Measurements from ENCODE around the gene GOLT1B.
A peak's percentile ranks its signal among the peaks of the same experiment; 100 is the strongest.

GOLT1B gene

DNA sequence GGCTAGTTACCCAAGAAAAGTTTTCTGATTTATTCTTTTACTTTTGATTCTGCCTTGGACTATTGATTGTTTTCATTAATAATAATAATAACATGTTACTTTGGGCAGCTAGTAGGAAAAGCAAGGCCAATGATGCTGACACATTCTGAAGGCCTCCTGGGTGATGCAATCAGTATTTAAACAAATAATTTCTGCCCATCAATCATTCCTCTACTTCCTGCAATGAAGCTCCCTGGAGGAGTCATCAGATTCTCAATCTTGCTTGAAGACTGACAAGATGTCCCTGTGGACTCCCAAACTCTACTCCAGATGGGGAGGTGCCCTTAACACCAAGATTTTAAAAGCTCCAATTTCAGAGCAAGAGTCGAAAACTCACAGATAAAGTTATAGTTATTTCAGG is 24.5 kb downstream of the GOLT1B start, which contains the start of gene SPX:
TSS of gene SPX (plus strand) at position 244 of the 400 bp plus-strand sequence. CDS start 177 bp downstream, outside the sequence.
- no peak for DNase-seq

DNA sequence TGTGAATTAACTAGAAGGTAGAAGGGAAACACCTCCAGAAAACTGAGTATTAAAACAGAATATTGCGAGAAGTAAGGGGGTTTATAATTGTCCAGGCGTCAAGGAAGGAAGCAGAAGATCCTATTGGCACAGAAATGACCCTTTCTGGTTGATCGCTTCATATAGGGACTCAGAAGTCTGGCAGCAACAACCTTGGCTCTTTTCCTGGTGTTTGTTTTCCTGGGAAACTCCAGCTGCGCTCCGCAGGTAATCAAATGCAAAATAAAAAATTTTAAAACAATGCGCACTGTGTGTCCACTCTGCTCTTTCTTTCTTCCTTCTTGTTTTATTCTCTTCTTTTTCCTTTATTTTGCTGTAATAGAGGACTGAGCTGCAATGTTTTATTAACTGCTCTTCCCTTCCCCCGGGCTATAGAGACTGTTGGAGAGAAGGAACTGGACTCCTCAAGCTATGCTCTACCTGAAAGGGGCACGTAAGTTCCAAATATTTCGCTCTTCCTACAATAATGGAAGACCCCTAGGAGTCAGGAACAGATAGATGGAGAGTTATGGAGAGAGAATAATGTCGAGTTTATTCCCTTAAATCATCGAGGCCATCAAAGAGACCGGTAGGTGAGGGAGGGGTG is 25.2 kb downstream of the GOLT1B start:
- DNase-seq, result no peak

DNA sequence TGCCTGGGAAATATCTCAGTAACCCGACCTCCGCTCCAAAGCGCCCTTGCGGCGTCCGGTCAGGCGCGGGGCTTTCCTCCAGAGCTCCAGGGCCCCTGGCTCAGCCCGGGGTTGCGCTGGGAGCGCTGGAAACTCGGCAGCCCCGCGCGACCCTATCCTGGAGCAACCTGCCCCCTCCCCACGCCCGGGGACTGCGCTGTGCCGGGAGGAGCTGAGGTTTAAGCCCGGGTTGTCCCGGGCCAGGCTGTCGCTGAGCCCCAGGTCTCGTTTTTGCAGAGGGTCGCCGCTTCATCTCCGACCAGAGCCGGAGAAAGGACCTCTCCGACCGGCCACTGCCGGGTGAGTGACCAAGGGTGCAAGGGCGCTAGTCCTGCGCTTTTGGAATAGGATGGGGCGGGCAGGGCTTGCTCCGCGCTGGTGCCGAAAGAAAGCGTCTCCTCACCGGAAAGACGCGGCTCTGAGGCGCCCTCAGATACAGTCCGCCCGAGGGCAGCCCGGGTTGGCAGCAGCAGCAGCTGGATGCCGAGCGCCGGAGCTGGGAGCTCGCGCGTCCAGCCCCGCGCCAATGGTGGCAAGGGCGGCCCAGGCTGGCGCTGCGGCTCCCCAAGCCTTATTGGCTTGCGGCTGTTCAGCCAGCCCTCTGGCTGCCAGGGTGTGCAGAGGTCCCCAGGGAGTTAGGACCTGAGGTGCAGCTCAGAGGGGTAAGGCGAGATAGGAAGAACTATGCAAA is 26.0 kb downstream of the GOLT1B start:
- peak; percentile 87 for DNase-seq

DNA sequence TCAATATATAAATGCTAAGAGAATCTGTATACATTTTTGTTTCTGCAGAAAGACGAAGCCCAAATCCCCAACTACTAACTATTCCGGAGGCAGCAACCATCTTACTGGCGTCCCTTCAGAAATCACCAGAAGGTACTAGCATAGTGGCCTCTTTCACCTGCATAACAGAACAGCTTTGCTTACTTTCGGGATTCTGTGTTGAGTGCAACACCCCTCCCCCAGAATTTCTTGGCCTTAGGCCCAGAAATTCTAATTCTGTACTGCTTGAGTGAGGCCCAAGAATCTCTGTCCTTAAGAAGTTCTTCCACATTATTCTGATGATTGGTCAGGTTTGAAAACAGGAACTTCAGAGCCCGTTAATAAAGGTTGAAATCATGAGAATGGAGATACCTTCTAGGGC is 27.4 kb downstream of the GOLT1B start:
- DNase-seq, result no peak

DNA sequence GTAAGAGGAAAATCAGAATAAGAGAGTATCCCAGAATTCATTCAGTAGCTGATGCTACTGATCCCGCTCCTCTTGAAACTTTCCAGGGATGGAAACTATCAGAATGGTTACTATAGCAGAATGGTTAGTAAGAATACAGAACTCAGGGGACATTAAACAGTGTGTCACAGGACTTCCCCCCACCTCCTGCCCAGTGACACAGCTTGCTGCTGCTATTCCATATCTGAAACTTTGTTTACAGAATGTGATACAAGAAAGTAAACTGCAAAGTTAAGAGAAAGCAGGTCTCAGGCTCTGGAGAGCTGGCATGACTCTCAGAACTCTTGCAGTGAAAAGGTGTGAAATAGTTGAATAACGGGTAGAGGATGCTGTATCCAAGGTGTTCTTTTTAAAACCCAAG is 27.9 kb downstream of the GOLT1B start:
- DNase-seq, result no peak

DNA sequence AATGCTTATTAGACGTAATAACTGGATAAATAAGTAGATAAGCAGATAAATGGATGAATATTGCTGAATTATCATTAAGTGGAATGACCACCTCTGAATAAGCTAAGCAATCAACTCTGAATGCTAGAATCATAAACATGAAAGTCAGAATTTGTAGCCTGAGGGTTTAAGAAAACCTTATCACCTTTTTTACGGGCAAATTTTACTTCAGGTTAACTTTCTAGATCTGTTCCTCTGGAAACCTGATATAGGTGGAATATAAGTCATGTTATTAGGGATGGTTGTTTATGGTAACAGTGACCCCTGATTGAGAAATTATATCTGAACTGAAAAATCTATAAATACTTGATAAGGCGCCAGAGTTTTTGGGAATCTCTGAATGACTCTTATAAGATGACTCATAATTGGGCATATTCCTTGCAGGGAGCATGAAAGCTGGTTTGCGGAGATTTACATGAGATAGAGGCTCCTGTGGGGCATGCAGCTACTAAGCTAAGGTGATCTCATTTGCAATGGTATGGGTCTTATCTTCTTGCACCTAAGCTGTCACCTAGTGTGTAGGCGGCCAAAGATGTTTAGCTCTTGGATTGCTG is 36.6 kb downstream of the GOLT1B start:
- no peak for DNase-seq

DNA sequence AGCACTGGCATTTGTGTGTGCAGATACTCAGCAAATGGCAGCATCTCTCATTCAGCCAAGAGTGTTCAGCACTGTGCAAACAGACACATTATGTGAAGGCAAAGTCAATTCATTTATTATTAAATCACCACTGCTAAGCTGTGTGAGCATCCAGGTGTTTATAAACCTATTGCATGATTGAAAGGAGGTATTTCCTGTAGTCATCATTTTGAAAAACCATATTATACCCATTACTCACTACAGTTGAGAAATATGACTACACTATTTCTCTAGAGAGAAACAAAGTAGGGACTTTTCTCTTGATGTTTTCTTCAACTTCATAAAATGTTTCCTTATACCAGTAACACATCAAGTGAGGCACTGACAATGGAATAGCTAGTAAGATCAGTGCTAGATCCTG is 38.2 kb downstream of the GOLT1B start:
- DNase-seq, result no peak

DNA sequence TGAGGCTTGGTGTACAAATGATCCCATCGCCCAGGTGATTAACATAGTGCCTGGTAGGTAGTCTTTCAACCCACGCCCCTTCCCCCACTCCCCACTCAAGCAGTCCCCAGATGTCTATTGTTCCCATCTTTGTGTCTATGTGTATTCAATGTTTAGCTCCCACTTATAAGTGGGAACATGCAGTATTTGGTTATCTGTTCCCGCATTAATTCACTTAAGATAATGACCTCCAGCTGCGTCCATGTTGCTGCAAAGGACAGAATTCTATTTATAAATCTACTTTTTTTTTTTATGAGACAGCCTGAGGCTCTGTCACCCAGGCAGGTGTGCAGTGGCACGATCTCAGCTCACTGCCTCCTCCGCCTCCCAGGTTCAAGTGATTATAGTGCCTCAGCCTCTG is 40.2 kb downstream of the GOLT1B start:
- no peak for DNase-seq

DNA sequence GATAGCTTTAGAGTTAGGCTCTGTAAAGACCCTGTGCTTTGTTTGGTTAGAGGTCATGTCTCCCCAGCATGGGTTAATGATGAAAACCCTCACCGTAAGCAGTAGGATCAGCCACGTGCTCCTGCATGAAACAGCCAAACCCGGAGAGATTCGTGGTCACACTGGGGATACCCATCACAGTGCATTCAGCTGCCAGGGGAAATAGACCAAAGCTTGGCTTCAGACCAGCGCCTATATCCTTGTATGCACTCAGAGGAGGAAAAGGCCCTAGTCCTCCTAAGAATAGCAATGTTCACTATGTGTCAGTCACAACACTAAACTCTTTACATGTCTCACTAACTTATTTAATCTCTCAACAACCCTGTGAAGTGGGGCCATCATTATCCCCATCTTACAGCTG is 40.8 kb downstream of the GOLT1B start:
- peak; percentile 67 for DNase-seq

DNA sequence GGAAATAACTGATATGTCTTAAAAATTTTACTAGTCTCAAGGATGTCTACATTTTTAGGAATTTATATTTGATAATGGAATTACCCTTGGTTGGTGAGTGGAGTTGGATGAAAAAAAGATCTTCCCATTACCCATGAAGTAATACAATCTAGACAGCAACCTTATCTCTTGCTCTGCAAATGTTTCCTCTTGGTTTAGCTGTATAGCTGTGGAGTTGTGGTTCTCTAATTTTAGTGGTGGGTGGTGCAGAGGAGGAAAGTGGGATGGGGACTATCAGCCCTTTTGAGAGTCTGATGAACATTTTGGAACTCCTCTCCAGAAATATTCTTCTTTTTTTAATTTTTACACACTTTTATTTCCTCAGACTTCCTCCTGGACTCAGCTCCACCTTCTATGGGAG is 41.6 kb downstream of the GOLT1B start:
- peak; percentile 82 for DNase-seq

DNA sequence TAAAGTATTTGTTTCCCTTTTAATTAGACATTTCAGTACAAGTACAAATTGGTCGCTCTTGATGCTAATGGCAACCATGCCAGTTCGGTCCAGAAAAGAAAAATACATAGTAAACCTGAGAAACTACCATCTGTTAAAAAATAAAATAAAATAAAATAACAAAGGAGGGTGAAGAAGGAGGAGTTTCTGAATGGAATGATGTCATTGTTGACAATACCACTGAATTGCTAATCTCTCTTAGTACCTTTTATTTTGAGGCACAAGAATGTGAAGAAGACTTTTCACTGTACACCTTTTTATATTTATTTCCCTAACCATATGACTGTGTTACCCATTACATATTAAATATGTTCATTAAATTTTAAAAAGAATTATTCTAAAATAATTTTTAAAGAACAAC is 44.0 kb downstream of the GOLT1B start:
- no peak for DNase-seq

DNA sequence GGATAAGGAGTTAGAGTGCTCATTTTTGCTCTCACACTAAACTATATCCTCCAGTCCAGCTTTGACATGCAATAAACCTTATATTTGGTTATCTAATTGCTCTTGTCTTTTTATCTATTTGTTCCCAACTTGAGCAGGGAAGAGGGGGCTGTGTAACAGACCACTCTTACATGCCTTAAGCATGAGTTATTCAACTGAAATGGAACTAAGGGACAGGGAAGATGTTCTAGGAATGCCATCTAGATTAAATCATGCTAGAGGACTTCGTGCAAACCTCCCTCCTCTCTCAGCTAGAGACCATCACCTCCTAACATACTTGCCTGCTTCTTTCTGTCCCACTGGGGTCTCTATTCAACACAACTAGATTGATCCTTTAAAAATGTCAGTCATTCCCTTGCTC is 45.1 kb downstream of the GOLT1B start:
- DNase-seq, result no peak

DNA sequence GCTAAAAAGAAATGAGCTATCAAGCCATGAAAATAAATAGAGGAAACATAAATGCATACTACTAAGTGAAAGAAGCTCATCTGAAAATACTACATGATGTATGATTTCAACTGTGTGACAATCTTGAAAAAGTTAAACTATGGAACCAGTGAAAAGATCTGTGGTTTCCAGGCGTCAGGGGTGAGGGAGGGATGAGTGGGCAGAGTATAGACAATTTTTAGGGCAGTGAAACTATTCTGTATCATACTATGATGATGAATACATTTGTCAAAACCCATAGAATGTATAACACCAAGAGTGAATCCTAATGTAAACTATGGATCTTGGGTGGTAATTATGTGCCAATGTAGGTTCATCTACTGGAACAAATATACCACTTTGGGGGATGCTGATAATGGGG is 45.8 kb downstream of the GOLT1B start:
- no peak for DNase-seq

DNA sequence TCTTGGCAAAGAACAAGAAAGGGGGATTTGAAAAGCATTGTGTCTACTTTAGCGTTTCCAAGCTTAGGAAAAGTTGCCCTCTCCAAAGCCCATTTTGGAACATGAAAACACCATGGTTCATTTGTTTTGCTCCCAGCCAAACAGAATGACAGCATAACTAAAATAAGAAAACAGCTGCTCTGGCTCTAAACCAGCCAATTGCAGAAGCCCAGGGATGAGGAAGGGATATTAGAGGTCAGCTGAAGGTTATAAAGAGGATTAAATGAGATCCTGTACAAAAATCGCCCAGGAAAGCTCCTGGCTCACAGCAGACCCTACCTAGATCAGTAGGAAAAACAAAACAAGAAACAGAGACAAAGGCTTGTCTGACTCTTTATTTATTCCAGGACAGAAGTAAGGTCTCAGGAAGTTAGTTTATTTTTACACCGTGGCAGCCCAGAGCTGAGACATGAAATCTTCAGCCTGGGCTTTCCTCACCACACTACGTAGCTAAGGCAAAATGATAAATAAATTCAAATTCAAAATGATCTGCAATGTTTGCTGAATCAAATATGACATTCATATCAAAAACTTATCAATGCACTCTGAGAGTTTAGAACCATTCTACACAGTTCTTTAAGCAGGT is 50.4 kb downstream of the GOLT1B start:
- no peak for DNase-seq

DNA sequence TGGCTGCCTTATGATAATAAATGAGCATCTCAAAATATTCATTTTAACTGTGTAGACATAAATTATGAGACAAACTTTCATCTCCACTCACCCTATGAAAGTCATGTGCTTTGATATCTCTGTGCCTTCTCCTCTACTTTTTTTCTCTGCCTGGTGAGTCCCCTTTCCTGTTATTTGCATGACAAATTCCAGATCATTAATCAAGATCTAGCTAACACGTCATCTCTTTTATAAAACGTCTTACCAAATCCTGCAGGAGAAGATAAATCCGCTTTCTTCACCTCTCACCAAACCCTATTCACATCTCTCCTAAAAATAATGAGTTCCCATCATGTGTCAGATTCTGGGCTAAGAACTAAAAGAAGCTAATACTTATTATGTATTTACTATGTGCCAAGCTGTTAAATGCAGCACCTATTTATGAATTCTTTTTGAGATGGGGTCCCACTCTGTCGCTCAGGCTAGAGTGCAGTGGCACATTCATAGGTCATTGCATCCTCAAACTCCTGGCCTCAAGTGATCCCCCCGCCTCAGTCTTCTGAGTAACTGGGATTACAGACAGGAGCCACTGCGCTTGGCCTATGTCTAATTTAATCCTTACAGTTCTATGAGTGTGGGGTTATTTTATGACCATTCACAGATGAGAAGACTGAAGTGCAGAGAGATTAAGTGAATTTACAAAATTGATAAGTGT is 51.2 kb downstream of the GOLT1B start:
- DNase-seq, result no peak

DNA sequence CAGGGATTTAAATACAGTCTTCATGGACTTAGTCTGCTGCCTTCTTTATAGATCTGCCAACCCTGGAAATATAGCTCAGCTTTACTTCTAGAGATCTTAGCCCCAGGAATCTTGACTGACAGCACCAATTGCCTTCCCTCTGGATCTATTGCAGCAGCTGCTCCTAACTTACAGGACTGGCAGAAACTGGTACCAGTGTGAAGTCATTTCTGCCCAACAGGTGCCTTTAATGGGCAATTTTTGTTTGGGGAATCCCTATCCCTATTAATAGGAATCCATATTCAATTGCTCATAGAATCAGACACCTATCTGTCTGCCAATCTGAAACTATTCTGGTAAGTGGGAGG is 51.7 kb downstream of the GOLT1B start:
- DNase-seq, result no peak

DNA sequence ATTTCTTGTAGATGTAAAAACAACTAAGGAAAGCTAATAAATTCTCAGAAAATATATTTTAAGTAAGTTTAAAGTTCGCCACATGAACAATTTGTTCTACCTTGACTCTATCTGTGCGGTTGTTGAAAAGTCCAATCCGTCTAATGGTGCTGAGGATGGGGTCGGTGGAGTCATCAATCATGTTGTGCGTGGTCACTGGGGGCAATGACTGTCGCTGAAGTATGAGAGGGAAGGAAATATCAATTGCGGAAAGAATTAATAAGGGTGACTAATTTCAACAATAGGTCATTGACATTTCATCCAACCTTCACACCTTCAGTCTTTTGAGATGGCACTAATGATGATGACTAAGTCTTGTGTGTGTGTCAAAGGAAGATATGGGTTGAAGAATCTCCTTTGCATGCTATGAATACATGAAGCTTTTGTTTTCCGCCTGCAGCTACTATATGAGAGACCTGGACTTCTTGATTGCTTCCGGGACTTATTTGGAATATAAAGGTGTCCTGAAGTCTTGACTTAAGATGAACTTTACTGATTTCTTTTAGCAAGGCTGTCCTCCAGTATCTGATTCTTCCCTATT is 56.6 kb downstream of the GOLT1B start:
- DNase-seq, result no peak

DNA sequence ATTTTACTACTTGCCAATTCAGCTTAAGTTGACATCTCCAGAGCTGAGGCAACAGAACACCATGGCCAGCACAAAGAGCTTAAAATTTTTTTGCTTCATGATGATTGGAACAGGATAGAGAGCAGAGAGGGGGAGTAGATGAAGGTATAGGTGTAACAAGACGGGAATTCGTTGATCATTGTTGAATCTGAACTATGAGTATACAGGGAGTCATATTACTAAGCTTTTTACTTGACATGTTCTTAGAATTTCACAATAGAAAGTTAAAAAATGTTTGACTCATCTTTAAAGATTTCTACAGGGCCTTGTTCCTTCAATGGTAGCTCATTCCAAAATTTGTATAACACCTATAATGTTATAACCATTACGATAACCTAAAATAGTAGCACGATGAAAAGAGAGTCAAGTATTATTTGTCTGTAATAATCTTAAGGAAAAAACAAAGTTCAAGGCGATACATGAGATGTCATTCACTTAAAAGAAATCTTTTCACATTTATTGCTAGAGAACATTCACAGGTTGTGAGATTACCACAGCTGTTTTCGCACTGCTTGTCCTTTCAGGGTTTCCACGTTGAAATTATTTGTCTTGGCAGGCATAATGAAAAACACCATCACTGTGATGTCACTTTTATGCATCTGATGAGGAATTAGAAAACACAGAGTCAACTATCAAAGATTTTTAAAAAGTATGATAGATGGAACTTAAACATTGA is 58.4 kb downstream of the GOLT1B start:
- DNase-seq, result no peak

DNA sequence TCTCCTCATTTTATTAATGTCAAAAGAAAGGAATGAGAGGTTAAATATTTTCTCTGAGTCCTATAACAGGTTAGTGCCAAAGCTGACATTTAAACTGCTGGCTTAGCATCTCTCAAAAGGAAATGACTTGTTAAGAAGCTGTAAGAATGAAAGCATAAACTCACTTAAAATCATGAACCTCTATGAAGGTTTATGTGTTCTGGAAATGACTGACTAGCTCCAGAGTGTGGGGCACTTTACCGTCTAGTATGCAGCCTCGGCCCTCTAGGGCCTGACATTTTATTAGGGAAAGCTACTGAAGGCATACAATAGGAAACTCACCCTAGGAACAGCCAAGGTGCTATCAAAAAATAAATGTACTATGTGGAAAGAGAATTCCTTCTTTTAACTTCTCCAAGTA is 59.6 kb downstream of the GOLT1B start:
- no peak for DNase-seq

DNA sequence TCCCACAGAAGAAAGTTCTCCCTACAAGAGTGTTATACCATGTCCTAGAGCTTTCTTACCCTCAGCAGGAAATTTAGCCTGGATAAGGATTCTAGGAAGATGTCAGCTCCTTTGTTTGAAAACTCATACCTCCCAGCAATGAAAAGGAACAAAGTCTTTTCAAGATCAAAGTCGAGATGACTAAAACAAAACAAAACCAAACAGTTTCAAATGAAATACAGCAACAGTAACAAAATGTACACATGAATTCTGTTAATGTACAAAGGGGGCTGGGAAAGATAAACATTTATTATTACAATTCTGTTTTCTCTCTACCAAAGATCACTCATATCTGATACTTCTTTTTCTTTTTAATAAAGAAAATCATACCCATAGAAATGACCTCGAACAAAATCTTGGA is 61.3 kb downstream of the GOLT1B start:
- DNase-seq, result no peak

DNA sequence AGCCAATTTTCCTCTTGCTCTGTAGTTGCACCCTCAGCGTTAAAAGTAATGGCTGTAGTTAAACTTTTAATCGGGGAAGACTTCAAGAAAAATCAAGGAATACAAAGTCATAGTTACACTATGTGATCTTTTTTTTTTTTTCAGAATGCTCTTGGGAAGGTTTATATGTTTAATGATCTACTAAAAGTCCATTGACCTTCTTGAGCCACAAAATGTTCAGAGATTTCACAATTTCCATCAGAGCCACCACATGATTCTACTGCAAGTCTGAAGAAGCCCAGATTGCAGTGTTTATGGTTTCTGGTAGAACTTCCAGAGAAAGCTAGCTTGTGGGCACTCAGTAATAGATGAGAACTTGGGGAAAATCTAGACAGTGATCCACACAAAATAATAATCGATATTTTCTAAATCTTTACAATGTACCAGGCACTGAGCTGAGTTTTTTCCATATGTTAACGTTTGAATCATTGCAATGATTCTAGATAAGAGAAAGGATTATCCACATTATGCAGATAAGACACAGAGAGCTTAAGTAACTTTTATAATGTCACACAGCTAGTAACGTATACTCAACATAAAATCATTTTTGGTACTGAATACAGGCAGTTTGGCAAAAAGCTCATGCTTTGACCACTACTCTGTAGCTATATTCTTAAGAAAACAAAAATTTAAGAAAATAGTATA is 64.8 kb downstream of the GOLT1B start:
- no peak for DNase-seq

DNA sequence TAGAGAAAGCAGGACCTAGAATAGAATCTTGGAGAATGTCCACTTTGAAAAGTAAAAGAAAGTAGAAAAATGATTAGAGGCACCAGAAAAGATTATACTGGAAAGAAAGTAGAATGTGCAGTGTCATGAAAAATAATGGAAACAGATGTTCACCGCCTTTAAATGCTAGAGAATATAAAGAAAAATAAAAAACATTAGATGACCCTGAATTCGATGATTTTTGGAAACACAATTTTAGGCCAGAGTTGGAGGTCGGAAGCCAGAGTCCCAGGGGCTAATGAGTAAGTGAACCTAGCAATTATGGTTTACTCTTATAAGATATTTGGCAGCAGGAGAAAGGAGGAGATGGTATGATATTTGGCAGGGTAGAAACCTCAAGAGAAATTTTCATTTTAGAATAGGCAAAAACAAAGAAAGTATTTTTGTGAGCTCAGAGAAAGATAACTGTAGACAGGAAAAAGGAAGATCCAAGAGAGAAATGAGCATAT is 65.4 kb downstream of the GOLT1B start:
- no peak for DNase-seq

All from hematopoietic multipotent progenitor cell treated with erythropoietin and hydrocortisone succinate and interleukin-3 and kit ligand, for 4 days (in vitro differentiated cells).